BLaER1 treated with 17β-estradiol and CSF1 and Interleukin-3, amounts not matched to agents 10 nM and 100 nM (cell line): ENCODE results near the gene PCDH9.

Experiments
- H3K27ac ChIP-seq, 11 experiments: shearing (Covaris generic); formaldehyde crosslinking; 2 replicates each; pipeline ENCODE4 v1.8.1; 2022
- H3K27me3 ChIP-seq, 11 experiments: shearing (Covaris generic); formaldehyde crosslinking; 2 replicates each; pipeline ENCODE4 v1.8.1; 2022
- H3K36me3 ChIP-seq, 11 experiments: shearing (Covaris generic); formaldehyde crosslinking; 2 replicates each; pipeline ENCODE4 v1.8.1; 2022
- H3K4me1 ChIP-seq, 10 experiments: shearing (Covaris generic); formaldehyde crosslinking; 2 replicates each; pipeline ENCODE4 v1.8.1; 2022
- H3K4me2 ChIP-seq, 11 experiments: shearing (Covaris generic); formaldehyde crosslinking; 2 replicates each; pipeline ENCODE4 v1.8.1; 2022
- H3K4me3 ChIP-seq, 10 experiments: shearing (Covaris generic); formaldehyde crosslinking; 2 replicates each; pipeline ENCODE4 v1.8.1; 2022
- H3K9ac ChIP-seq, 11 experiments: shearing (Covaris generic); formaldehyde crosslinking; 2 replicates each; pipeline ENCODE4 v1.8.1; 2022
- H3K9me3 ChIP-seq, 11 experiments: shearing (Covaris generic); formaldehyde crosslinking; replicated peaks in 1 of 11; 2 replicates each; pipeline ENCODE4 v1.8.1; 2022
- H4K20me1 ChIP-seq, 11 experiments: shearing (Covaris generic); formaldehyde crosslinking; 2 replicates each; pipeline ENCODE4 v1.8.1; 2022
- Cebpa-rat ChIP-seq, 11 experiments: shearing (Covaris generic); IDR thresholded peaks; 2 replicates each; pipeline ENCODE4 v1.8.1; 2022

PCDH9 gene

DNA sequence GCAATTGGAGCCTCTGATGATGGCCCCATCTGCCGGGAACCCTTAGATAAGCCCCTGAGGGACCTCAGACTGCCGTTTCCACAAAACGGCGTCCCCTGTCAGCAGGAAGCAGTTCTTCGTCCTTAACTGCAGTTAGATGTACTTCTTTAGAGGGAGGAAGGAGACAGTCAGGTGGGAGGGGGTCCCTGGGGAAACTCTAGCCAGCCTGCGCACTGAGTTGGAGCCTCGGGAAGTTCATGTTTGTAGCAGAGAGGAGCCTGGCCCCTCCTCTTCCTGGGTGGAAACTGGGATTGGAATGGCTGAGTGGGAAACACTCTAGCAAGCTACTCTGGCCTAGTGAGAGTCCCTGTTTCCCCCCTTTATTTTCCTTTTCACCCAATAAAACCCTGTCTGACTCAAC lies 612.4 kb downstream of the PCDH9 start:
- Histone ChIP-seq H3K27me3 (no peaks in the 10 kb centered on the region), H3K27ac (no peak overlapping the region), H3K4me3 (no peak overlapping the region), H3K4me1 (peaks cover 0 to 10% (median 6%) of the 10 kb centered on the region in 10 experiments; a peak in 13 of 20 replicates), H3K36me3 (no peaks in the 10 kb centered on the region), H3K4me2 (peak overlapping the region in 9 of 11 experiments; percentile 11 to 66 (median 52); a peak in 12 of 22 replicates), H3K9ac (no peak overlapping the region), H3K9me3 (peaks cover 8 to 37% (median 14%) of the 10 kb centered on the region in 11 experiments; a peak in 20 of 22 replicates), H4K20me1 (no peaks in the 10 kb centered on the region)
- TF ChIP-seq Cebpa-rat (IDR thresholded peaks at IDR 0.05) = no peak

DNA sequence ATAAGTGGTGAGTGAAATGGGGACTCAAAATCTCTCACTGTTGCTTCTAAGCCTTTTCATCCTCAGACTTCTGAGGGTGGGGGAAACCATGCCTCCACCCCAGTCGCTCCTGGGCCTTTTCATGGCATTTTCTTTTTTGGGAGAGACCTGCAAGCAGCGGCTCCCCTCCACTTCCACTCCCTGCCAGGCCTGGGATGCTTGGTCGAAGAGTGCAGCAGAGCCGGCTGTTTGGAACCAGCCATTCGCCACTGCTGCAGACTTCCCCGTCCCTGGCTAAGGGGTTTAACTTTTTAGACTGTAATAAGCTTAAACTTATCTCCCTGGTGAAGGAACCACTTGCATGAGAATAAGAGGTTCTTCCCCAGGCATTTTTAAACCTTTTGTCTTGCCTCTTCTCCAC lies 617.2 kb downstream of the PCDH9 start:
- Histone ChIP-seq H3K36me3 (no peaks in the 10 kb centered on the region), H3K9me3 (peaks cover 0 to 22% (median 5%) of the 10 kb centered on the region in 11 experiments; a peak in 4 of 22 replicates), H3K27ac (no peak overlapping the region), H3K4me1 (peaks cover 0 to 8% (median 4%) of the 10 kb centered on the region in 10 experiments; a peak in 13 of 20 replicates), H4K20me1 (no peaks in the 10 kb centered on the region), H3K9ac (no peak overlapping the region), H3K27me3 (no peaks in the 10 kb centered on the region), H3K4me3 (no peak overlapping the region), H3K4me2 (no peak overlapping the region)
- no peak for TF ChIP-seq Cebpa-rat (IDR thresholded peaks at IDR 0.05)

DNA sequence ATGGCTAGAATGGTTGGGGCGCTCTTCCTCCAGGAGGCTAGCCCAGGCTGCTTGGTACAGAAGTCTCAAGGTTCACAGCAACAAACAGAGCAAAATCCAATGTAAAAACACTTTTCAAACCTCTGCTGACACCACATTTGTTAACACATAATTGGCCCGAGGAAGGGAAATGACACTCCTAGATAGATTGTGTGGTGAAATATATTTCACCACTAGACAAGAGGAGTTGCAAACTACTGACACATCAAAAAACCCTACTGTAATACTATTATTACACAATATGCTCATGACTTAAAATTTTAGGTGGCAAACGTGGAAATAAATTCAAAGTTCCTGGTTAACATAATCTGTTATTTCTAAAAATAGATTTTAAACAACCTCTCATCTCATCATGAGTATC lies 643.6 kb downstream of the PCDH9 start:
- Histone ChIP-seq H3K27me3 (no peaks in the 10 kb centered on the region), H3K4me3 (no peak overlapping the region), H3K36me3 (no peaks in the 10 kb centered on the region), H3K4me1 (peaks cover 0 to 13% (median 0%) of the 10 kb centered on the region in 10 experiments; a peak in 1 of 20 replicates), H3K9me3 (no peaks in the 10 kb centered on the region), H3K4me2 (peak overlapping the region in 2 of 11 experiments; percentile 33 to 56; a peak in 2 of 22 replicates), H3K27ac (peak overlapping the region in 2 of 11 experiments; percentile 17 to 38; a peak in 2 of 22 replicates), H4K20me1 (no peaks in the 10 kb centered on the region), H3K9ac (no peak overlapping the region)
- TF ChIP-seq Cebpa-rat (IDR thresholded peaks at IDR 0.05) = no peak

DNA sequence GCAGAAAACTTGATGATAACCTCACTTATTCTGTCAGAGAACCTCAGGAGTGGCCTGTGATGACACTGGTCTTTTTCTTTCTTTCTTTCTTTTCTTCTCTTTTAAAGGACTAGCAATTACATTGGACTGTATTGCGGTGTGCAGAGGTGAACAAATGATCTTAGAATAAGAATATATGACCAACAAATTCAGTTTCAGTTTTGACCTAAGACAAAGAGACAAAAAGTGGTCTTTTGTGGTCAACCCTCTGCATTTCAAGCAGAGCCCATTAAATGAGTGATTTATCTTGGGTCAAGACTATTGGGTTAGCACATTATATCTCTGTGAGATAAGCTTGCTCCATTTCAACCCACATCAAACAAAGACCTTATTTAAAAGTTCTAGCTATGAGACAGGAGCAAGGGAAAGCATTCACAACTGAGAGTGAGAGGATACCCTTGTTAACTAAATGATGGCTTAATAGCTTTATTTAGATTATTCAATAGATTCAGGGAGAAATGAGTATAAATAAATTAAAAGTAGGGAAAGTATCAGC lies 644.4 kb downstream of the PCDH9 start:
- Histone ChIP-seq H3K9me3 (no peaks in the 10 kb centered on the region), H3K27ac (0 out of 22 replicates have a peak overlapping the region, but pooled peaks of 1 of the 11 experiments have one; percentile 17), H3K36me3 (no peaks in the 10 kb centered on the region), H4K20me1 (no peaks in the 10 kb centered on the region), H3K4me3 (no peak overlapping the region), H3K4me2 (no peak overlapping the region), H3K27me3 (no peaks in the 10 kb centered on the region), H3K9ac (no peak overlapping the region), H3K4me1 (peaks cover 0 to 13% (median 0%) of the 10 kb centered on the region in 10 experiments; a peak in 1 of 20 replicates)
- TF ChIP-seq Cebpa-rat (IDR thresholded peaks at IDR 0.05) = no peak

DNA sequence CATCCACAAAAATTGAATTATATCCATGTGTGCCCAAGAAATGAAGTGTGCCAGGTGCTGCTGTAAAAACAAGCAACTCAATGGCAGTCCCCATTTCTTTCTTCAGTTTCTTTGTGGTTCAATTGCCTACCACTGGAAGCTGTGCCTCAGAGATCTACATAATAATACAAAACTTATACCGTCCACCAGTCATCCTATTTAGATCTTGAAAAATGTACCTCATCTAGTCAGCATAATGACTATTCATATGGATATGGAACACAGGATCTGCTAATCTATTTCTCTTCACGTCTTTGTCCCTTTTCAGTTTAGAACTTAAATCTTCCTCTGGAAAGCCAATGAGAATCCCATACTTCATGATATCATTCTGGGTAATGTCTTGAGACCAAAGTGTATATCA lies 648.5 kb downstream of the PCDH9 start:
- Histone ChIP-seq H3K4me3 (no peak overlapping the region), H3K4me1 (peaks cover 0 to 13% (median 0%) of the 10 kb centered on the region in 10 experiments; a peak in 2 of 20 replicates), H3K27me3 (no peaks in the 10 kb centered on the region), H4K20me1 (no peaks in the 10 kb centered on the region), H3K9ac (no peak overlapping the region), H3K27ac (no peak overlapping the region), H3K4me2 (no peak overlapping the region), H3K9me3 (no peaks in the 10 kb centered on the region), H3K36me3 (no peaks in the 10 kb centered on the region)
- TF ChIP-seq Cebpa-rat (IDR thresholded peaks at IDR 0.05) = no peak

DNA sequence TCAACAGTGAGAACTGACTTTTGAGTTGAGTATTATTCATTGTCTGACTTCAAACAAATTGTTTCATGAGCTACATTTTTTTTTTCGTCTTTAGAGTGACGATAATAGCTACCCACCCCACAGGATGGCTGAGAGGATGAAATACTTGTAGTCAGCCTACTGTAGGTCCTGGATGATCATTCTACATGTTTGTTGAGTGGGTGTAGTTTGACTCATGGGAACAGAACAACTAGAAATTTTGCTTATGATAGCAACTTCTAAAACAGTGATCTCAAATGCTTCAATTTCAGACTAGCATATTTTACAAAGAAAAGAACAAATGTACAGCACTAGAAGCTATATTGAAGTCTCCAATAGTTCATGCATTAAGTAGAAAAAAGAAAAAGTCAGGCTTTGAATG lies 651.8 kb downstream of the PCDH9 start:
- Histone ChIP-seq H3K27me3 (no peaks in the 10 kb centered on the region), H3K27ac (no peak overlapping the region), H3K4me3 (no peak overlapping the region), H3K4me2 (no peak overlapping the region), H3K9me3 (no peaks in the 10 kb centered on the region), H3K36me3 (no peaks in the 10 kb centered on the region), H4K20me1 (no peaks in the 10 kb centered on the region), H3K4me1 (peaks cover 0 to 8% (median 0%) of the 10 kb centered on the region in 10 experiments; a peak in 2 of 20 replicates), H3K9ac (no peak overlapping the region)
- TF ChIP-seq Cebpa-rat (IDR thresholded peaks at IDR 0.05) = no peak

DNA sequence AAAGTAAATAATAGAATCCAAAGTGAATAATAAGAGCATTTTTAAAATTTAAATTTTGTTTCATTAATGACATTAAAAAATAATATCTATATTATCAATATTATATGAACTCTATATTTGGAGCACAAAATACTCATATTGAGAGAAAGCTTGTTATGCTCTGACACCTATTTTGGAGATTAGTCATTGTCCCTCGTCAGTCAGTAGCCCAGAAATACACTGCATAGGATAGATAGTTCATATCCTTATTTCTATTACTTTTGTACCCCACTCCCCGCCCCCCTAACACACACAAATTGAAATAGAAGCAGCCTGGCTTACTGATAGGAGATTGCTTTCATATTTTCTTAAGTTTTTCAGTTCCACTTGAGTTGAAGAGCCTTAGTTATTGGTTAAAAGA lies 652.8 kb downstream of the PCDH9 start:
- no peak for TF ChIP-seq Cebpa-rat (IDR thresholded peaks at IDR 0.05)
- no peaks in the 10 kb centered on the region for H3K9me3 ChIP-seq
- peaks cover 0 to 8% (median 0%) of the 10 kb centered on the region in 10 experiments; a peak in 2 of 20 replicates for H3K4me1 ChIP-seq
- no peak overlapping the region for H3K27ac ChIP-seq
- H3K4me2 ChIP-seq = no peak overlapping the region
- no peaks in the 10 kb centered on the region for H3K36me3 ChIP-seq
- H3K4me3 ChIP-seq = no peak overlapping the region
- H3K9ac ChIP-seq = no peak overlapping the region
- H3K27me3 ChIP-seq = no peaks in the 10 kb centered on the region
- H4K20me1 ChIP-seq = no peaks in the 10 kb centered on the region

DNA sequence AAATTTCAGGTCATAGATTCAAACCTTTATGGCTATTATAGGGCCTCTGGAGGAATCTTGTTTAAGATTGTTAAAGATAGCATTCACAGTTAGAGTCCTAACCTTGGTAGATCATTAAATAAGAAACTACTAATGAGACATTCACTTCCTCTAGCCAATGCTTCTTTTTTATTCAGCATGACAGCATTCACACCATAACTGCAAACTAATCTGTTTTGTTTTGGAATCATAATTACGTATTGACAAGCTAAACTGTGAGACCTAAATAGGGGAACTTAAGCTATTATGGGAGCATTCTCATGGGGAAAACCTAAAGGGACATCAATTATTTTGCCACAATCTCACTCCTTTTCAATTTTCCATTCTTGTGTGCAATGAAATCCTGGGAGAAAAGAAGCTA lies 653.8 kb downstream of the PCDH9 start:
- Histone ChIP-seq H3K9me3 (no peaks in the 10 kb centered on the region), H3K27me3 (no peaks in the 10 kb centered on the region), H3K4me3 (no peak overlapping the region), H3K4me2 (no peak overlapping the region), H3K4me1 (peaks cover 0 to 8% (median 0%) of the 10 kb centered on the region in 10 experiments; a peak in 2 of 20 replicates), H4K20me1 (no peaks in the 10 kb centered on the region), H3K27ac (no peak overlapping the region), H3K36me3 (no peaks in the 10 kb centered on the region), H3K9ac (no peak overlapping the region)
- TF ChIP-seq Cebpa-rat (IDR thresholded peaks at IDR 0.05) = no peak

DNA sequence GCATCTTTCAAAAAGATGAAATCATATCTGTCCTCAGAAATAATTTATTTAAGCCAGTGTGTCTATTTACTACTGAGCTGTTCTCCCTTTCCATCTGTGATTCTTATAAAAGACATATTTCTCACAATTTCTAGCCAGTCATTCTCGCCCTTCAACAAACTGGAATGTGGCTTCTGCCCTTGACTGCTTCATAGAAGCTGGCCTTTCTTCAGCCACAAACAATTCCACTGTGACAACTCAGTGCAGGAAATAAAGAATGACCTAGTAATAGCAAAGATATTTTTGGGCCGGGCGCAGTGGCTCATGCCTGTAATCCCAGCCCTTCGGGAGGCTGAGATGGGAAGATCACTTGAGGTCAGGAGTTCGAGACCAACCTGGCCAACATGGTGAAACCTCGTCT lies 655.5 kb downstream of the PCDH9 start:
- no peak overlapping the region for H3K4me3 ChIP-seq
- TF ChIP-seq Cebpa-rat (IDR thresholded peaks at IDR 0.05) = no peak
- H3K27me3 ChIP-seq = no peaks in the 10 kb centered on the region
- no peak overlapping the region for H3K9ac ChIP-seq
- H3K9me3 ChIP-seq = no peaks in the 10 kb centered on the region
- H3K27ac ChIP-seq = no peak overlapping the region
- H3K36me3 ChIP-seq = no peaks in the 10 kb centered on the region
- H3K4me2 ChIP-seq = no peak overlapping the region
- peaks cover 0 to 8% (median 0%) of the 10 kb centered on the region in 10 experiments; a peak in 2 of 20 replicates for H3K4me1 ChIP-seq
- H4K20me1 ChIP-seq = no peaks in the 10 kb centered on the region
